GM21367 (cell line): ENCODE data around the gene SH2D7.

Source experiments
- ATAC-seq: cut with Tn5 transposase; IDR thresholded peaks from one replicate; pipeline ENCODE4 v1.9.1; 2021; ENCODE audit not compliant: unreplicated experiment

SH2D7 gene

DNA sequence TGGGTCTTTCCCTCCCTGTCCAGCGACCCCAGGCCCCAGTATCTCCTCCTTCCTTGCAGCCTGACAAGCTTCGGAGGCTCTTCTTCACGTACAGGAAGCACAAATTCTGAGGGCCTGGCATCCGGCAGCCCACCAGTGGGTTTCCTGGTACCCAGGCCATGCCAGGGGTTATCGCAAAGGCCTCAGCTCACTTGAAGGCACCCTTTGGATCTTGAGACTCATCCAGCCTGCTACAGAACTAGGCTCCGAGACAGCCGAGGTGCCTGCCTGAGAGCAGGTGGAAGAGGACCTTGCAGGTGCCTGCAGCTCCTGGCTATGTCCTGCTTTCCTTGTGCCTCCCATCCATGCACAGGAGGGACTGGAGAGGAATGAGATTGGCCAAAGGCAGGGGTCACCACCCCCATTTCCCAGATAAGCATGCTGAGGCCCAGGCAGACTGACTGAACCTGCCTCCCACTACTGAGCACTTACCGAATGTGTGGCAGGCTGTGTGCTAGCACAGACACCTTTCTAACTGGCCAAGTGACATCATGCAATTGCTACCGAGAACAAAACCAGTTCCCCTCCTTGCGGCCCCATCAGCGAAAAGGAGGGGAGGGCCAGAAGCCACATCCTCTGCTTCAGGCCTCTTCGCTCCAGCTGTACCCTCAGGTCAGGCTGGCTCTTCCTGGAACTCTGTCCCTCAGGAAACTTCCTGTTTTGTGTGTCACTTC lies 11.2 kb downstream of the SH2D7 start:
- peak; percentile 69 for ATAC-seq

GRCh38 chr15:78104119-78104479 lies 11.7 kb downstream of the SH2D7 start:
- ATAC-seq = peak; percentile 20

DNA sequence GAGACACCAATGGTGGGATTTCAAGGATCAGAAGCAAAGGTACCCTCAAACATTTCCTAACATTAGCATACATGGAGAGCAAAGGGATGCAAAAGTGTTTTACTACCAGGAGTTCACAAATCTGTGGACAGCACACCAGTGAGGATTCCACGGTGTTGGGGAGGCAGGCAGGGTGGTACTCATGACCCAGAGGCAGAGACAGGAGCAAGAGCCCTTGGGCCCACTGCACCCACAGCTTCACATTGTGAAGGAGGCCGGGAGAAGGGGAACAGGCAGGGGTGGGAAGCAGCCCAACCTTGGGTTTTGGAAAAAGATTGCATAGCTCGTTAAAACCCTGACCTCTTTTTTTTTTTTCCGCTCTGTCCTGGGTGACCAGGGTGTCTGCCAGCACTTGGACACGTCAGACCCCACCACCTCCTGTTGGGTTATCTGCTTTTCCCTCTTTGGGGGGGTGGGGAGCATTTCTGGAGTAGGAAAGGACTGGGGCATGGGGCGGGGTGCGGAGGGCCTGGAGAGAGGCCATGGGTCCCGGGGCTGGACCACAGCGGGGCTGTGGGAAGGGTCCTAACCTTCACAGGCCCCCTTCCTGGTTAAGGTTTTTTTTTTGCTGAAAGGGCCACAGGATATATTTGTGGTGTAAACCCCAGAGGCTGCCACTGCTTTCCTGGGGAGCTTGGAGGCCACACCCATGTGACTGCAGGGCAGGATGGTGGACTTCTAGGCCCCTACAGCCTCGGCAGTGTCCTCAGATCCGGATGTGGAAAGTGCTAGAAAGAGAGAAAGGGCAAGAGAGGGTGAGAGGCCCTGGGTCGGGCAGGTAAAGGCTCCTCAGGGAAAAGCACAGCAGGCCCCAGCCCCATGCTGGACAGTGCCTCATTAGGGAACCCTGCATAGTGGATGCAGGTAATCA lies 12.5 kb downstream of the SH2D7 start:
- no peak for ATAC-seq

- no peak for ATAC-seq
Observed at GRCh38 chr15:78105476-78106241, 13.3 kb downstream of the SH2D7 start.

- no peak for ATAC-seq
Observed at GRCh38 chr15:78107471-78107870, 15.1 kb downstream of the SH2D7 start.

- ATAC-seq = no peak
Observed at GRCh38 chr15:78108300-78109084, 16.1 kb downstream of the SH2D7 start.

- no peak for ATAC-seq
Observed at GRCh38 chr15:78109156-78109555, 16.8 kb downstream of the SH2D7 start.

DNA sequence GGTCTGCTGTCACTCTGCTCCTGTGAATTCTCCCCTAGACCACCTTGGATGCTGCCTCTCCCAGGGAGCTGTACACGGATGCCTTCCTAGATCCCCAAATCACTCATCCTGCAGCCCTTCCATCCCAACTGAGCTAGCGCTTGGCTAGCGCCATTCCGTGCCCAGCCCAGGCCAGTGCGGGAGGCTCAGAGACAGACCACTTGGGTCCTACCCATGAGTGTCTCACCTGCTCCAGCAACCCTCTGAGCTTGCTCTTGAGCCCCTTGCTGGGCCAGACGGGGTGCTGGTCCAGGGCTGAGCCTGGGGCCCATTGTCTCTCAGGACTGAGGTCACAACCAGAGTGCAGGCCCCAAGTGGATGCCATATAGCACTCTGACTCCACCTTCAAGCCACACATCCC lies 17.7 kb downstream of the SH2D7 start:
- no peak for ATAC-seq

GRCh38 chr15:78110916-78111475 lies 18.6 kb downstream of the SH2D7 start:
- no peak for ATAC-seq

DNA sequence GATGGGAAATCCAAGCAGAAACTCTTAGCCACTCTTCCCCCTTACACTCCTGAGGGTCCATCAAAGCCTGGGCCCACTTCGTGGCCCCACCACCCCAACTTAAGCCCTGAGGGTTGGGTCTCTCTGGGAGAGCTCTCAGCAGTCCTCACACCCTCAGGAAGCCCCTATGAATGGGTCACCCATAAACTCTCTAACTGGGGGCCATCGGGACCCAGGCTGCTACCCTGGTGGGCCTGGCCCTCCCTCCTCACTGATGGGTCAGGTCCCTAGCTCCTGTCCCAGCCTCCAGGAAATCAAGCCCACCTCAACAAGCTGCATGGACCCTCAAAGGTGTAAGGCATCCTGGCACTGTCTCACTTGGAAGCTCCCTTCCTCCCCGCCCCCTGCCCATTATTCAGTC lies 19.4 kb downstream of the SH2D7 start:
- no peak for ATAC-seq

- no peak for ATAC-seq
Observed at GRCh38 chr15:78112551-78112950, 20.2 kb downstream of the SH2D7 start.

DNA sequence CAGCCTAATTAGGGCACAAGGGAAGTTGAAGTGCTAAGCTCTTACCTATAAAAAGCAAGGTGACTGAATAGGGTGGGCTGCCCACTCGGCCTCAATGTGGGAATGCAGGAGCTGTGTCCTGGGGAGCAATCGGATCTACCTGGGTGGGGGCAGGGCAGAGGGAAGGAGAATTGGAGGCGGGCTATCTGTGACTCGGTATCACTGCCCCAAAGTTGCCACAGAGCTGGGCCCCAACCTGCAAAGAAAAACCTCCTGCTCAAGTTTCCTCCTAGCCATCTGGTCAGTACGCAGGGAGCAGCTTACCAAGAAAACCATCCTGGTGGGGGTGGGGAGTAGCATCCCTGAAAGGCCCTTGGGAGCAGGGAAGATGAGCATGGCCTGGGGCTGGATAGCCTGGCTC lies 28.2 kb downstream of the SH2D7 start:
- ATAC-seq = no peak

DNA sequence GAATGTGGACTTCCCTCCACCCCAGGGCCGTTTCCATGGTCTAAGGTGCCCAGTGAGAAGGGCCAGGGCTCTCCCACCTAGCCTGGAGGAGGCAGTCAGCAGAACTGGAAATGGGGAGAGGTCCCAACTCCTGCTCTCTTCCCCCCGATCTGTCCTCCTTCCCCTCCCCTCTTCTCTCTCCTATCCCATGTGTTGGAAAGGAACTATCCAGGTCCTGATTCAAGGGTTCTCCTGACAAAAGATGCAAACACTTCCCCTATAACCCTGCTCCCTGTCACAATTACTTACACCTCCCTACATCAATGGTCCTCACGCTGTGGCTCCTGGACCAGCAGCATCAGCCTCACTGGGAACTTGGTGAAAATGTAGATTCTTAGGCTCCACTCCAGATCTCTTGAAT lies 32.9 kb downstream of the SH2D7 start:
- ATAC-seq = no peak

GRCh38 chr15:78127882-78128281 lies 35.5 kb downstream of the SH2D7 start:
- no peak for ATAC-seq

DNA sequence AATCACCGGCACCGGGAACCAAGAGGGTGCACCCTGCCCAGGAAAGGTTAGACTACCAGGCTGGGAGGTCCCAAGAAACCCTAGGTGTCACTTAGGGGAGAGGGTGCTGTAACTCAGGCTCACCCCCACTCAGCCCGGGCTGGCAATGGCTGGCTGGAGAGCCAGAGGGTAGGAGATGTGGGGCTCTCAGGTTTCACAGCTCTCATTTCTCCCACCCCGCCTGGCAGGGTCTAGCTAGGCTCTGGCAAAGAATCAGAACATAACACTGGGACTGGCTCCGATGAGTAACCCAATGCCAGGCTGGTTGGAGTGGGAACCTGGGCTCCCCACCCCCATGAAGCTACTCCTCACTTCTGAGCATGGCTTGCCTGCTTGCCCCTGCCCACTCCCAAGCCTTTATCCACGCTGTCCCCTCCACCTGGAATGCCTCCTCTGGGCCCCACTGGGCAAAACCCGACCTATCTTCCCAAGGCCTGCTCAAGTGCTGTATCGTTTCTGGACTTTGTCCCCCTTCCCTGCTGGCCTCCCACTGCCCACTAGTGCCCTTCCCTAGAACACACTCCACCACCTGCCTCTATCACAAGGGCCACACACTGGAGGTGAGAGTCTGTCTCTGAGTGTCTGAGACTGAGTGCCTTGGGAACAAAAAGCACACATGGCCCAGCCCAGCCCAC lies 36.9 kb downstream of the SH2D7 start:
- no peak for ATAC-seq

DNA sequence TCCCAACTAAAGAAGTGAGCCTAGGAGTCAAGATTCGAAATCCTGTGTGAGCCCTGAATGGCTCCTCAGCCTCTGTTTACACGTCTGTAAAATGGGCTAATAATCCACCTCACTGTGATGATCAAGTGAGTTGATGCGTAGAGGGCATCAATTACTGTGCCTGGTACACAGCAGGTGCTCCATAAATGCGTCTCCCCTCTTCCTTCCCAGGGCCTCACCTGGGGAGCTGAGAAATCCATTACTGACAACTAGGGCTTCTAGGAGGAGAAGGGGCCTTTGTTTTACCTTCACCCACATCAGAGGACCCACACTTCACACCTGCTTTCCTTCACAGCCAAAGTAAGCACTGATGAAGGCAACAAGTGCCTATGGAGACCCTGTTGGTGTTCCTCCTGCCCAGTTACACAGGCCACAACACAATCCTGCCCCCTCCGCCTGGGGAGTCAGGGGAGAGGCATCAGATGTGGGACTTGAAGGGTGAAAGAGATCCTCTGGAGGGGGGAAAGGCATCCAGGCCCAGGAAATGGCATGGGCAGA lies 37.5 kb downstream of the SH2D7 start:
- ATAC-seq = no peak

GRCh38 chr15:78130466-78131294 lies 38.3 kb downstream of the SH2D7 start:
- ATAC-seq = no peak

DNA sequence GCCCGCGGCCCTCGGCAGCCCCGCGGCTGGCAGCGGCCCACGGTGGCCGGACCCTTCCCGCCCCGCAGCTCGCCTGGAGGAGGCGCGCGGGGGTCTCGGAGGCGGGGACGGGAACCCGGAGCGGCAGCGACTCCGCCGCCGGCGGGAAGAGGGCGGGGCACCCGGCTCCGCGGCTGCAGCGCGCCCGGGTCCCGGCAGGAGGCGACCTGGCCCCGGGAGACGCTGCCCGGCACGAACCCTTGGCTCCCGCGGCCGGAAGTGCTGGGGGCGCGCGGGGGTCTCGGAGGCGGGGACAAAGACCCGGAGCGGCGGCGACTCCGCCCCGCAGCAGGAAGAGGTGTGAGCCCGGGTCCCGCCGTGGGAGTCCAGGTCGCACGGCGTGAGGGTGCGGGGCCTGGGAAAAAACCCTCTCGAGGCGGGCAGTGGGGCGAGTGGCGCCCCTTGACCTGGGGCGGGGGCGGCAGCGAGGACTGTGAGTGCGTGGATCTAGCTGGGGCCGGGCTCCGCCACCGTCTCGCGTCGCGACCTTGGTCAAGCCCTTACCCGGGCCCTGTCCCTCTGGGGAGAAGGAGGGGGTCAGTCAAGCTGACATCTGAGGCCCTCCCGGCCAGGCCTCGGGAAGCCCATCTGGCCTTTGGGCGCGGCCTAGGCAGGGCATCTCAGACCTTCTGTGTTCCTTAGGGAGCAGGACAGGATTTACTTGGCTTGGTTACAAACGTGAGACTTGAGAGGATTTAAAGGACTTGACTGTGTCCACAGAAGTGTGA lies 39.1 kb downstream of the SH2D7 start, which contains the start of gene CIB2:
Gene CIB2, minus strand, starts transcription at position 151 of the 767 bp plus-strand sequence. CDS start 230 bp downstream, outside the sequence.
- ATAC-seq = peak; percentile 69
